NCI-H1436 treated with DMSO at 0.1 percent for 48 hours (cell line): ENCODE results near the gene CHTOP.

Experiments used
- DNase-seq: peaks from one replicate; lab custom pipeline; 2025; lab: John Stamatoyannopoulos, UW

The CHTOP gene

DNA sequence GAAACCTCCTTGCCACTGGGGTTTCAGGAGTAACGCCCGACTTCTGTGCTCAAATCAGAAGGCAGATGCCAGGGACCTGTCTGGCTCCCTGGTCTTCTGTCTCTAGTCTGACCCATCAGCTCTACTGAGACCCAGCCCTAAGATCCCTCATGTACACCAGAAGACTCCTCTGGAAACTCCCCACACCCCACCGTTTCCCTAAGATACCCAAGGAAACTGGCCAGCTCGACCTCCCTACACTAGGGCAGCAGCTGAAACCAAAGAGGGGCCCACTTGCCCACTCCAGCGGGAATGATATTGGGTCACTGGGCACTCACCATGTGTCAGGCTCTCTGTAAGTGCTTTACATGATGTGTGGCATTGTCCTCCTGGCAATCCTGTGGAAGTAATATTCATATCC, 20.5 kb upstream of the CHTOP start:
- no peak for DNase-seq

DNA sequence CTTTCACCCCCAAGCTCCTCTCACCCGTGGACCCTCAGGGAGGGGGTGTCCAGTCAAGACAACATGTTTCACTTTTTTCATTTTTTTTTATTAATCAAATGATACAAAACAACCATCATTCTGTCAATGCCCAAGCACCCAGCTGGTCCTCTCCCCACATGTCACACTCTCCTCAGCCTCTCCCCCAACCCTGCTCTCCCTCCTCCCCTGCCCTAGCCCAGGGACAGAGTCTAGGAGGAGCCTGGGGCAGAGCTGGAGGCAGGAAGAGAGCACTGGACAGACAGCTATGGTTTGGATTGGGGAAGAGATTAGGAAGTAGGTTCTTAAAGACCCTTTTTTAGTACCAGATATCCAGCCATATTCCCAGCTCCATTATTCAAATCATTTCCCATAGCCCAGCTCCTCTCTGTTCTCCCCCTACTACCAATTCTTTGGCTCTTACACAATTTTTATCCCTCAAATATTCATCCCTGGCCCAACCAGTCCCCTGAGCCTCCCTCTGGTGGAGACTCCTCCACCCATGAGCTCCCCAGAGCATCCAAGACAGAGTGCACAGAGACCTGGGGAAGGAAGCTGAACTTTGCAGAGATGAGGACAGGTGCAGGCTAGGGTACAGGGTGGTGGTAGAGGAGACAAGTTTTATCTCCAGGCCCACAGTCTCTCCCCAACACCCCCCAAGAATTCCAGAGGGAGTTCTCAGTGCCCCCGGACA, 19.5 kb upstream of the CHTOP start:
- no peak for DNase-seq

DNA sequence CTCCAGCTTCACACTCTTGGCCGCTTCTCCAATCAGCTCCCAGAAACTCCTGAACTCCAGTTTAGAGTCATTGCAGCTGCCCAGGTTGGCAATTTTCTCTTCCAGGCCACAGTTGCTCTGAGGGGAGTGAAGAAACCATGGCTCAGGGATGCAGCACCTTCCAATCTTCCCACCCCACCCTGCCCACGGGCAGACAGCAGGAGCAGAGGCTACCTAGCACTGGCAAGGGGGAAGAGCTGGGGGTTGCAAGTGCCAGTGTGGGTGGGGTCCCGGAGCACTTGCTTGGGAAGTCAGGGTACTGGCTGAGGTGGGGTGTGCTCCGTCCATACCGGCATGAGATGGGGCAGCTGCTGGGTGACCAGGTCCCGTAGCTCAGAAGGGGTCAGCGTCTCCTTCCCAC, 19.0 kb upstream of the CHTOP start:
- no peak for DNase-seq

DNA sequence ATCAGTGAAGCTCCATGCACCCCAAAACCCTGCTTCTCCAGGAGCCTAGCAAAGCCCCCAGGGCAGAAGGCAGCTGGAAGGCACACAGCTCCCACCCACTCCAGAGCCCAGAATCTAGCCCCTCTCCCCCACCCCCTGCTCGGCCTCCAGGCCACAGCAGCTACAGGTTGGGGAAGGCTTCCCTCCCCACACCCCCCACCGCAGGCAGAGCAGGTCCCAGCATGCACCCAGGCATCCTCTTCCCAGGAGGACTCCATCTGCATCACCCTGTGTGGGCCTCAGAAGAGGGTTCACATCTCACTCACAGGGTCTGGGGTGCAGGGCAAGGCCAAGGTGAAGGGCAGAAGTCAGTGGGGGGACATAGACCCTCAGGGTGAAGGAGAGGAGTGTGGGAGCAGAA, 18.5 kb upstream of the CHTOP start:
- no peak for DNase-seq

DNA sequence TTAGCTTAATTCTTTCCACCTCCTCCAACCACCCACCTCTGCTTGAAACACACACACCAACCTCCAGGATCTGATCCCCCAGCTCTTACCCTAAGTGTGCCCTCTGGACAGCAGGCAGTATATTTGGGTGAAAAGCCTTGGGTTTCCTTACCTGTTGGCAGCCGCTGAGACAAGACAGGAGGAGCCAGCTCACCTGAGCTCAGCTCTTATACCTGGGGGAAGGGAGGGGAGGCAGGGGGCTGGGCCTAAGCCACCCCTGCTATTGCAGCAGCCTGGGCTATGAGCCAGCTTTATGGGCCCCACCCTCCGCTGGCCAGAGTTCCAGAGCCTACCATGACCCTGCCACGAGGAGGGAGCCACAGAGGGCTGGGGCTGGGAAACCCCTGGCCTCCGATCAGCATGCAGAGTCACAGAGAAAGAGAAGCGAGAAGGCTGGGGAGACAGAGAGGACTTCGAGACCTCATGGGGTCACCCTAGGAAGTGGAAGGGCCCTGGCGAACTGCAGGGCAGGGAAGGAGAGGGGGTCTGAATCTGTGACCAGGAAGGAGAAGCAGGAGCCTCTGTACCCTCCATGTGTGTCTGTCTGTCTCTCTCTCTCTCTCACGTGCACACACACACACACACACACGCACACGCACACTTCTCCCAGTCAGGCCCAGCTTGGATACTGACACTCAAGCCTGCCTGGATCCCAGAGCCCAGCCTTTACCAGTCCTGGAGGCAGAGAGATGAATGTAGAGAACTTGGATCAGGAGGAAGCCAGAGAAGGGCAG, 17.5 kb upstream of the CHTOP start, which contains the start of gene S100A14:
Gene S100A14, minus strand, starts transcription at position 182 of the 773 bp plus-strand sequence. CDS start 467 bp downstream, outside the sequence.
- no peak for DNase-seq

DNA sequence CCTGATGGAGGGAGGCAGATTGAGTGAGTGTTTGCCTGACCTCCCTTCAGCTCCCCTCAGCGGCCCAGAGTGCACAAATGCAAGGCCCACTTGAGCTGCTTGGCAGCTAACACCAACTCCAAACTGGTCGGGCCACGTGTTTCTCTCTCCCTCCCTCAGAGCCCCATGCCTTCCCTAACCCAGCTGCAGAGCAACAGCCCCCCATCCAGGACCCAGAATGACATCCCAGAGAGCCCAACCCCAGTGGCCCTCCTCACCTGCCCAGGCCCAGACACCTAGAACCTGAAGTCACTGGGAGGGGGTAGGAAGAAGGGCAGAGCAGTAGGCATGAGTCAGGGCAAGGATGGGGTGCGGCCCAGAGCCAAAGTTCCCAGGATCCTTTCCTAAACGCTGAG, 17.0 kb upstream of the CHTOP start:
- no peak for DNase-seq

DNA sequence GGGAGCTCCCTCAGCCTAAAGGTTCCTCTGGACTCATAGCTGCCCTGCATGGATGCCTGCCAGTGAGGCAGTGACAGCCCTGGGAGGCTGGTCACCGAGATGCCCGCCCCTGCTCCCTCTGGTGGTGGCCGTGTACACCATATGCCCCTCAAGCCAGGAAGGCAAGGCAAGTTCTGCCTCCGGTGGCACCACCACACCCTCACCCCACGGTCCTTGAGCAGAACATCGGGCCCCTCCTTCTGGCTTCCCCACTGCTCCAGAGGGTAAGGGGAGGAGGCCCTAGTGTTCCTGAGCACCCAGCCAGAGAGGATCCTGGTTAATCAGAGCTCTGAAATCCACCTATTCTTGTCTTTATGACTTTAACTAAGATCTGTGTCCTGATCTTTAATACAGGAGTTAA, 16.2 kb upstream of the CHTOP start:
- no peak for DNase-seq

DNA sequence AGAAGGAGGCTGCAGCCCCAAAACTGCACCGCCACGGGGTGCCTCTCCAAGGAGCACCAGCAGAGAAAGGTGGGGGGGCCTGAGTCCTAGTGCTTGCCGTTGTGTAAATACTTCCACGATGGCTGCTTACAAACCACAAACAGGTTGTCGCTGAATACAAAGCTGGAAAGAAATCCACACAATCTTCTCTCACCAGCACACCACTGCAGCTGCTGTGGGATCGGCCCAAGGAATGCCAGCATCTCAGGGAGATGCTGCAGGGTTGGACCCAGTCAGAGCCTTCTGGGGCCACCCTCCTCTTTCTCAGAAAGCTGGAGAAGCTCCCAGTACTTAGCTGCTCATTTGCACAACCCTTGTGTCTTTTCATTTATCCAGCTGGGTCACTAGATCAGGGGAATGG, 14.7 kb upstream of the CHTOP start:
- DNase-seq, result no peak

DNA sequence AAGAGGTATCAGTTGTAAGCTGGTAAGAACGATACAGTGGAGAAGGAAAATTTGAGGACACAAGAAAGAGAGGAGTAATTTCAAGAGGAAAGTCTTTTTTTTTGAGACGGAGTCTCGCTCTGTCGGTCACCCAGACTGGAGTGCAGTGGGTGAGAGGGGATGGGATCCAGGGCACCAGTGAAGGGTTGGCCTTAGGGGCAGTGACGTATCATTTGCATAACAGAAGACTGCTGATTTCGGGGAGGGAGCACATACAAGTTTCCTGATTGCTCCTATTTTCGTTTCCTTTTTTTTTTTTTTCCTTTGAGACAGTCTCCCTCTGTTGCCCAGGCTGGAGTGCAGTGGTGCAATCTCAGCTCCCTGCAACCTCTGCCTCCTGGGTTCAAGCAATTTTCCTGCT, 10.8 kb upstream of the CHTOP start:
- DNase-seq, result no peak

DNA sequence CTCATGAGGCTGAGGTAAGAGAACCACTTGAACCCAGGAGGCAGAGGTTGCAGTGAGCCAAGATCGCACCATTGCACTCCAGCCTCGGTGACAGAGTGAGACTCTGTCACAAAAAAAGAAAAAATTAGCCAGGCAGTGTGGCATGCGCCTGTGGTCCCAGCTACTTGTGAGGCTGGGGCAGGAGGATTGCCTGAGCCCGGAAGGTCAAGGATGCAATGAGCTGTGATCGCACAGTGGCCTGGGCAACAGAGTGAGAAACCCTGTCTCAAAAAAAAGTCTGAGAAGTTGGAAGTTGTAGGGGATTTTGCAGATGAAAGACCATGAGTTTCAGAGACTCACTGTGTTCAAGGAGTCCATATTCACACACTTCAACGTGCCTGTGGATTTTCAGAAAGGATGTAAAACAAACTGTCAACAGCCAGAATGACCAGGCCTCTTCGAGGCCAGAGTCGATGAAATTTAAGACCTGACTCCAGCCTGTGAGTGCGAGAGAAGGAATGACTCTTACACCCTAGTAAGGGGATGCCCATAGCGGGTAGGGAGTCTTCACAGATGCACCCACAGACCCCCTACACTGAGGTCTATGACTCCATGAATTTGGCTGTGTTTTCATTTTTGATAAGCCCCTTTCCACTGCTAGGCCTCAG, 8.8 kb upstream of the CHTOP start:
- no peak for DNase-seq

DNA sequence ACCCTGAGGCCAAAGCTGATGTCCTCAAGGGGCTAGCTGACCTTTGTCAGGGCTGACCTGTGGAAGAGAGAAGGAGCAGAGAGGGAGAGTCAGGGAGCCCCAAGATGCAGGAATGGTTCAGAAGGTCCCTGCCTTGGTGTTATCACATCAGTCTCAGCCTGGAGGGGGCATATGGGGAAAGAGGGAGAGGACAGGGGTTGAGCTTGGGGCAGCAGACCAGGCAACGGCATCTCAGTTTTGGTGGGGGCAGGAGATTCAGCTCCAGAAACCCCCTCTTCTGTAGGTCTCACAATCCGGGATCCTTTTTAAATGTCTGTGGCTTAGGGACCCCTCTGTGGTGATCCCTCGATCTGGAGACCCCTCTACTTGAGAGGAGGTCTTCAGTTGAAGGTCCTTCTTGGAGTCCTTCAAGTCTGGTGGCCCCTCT, 7.4 kb upstream of the CHTOP start:
- DNase-seq, result no peak

DNA sequence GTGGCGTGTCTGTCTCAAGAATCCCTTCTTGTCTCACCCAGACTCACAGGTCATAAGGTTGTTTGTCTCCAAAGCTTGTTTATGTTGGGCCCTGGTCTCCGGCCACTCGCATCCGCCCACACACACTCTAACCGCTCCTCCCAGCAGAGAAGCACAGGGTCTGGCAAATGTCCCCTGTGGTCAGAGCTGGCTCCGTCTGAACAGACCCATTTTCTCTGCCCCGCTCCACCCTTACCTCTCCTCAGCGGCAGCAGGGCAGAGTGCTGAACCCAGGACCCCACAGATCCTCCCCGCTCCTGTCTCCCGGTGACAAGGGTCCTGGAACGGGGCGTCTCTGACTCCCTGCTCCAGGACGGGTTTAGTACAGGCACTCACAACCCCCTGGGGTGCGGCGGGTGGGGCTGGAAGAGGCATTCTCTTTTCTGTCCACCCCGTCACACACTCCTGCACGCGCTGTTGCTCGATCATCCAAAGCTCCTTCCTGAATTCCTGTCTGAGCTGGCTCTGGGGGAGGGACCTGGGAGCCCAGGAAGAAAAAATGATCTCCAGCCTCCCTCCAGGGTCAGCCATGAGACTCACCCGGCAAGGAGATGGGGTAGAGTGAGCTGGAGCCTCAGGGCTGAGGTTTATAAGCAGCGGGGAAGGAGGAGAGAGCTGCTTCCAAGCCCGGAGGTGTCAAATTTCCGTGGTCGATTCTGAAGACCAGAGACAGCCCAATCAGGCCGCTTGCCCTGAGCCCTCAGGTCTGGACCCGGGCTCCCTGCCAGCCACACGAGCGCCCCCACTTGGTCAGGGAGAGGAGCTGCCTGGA, 6.8 kb upstream of the CHTOP start, which contains the start of gene S100A13:
Gene S100A13, minus strand, starts transcription at position 602 of the 811 bp plus-strand sequence. CDS start 1,033 bp downstream, outside the sequence.
- DNase-seq, result peak; percentile 78

DNA sequence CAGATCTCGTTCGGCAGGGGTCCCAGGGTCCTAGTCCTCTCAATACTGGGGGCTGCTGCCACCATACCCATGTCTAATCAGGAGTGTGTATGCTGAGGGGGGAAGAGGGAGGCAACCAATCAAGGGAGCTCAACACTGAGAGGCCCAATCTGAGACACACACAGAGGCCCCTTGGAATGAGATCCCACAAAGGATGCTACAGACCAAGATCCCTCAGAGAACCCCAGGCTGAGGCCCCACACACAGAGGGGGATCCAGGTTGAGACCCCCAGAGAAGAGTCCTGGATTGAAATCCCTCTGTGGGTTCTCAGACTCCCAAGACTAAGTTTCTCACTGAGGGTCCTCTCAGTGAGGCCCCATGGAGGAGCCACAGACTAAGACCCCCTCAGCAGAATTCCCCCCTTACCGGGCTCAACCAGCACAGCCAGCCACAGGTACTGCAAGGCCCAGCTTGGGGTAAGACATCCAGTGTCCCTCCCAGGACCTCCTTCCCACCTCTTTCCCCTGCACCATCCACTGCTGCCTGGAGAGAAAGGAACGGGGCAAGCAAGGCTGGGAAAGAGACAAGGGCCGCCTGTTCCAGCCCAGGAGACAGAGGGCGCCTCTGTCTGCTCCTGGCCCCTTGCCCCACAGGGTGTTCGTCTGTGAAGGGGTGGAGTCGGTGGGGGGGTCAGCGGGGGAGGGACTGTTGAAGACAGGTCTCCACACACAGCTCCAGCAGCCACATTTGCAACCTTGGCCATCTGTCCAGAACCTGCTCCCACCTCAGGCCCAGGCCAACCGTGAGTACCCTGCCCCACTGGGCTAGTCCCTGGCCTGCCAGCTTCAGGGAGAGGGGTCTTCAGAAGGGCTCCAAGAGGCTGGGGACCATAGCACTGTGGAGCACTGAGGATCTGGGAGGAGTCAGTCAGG, 5.9 kb upstream of the CHTOP start, which contains the start of gene S100A1:
Gene S100A1, plus strand, starts transcription at position 720 of the 912 bp plus-strand sequence. CDS start 2,088 bp downstream, outside the sequence.
- DNase-seq, result no peak

DNA sequence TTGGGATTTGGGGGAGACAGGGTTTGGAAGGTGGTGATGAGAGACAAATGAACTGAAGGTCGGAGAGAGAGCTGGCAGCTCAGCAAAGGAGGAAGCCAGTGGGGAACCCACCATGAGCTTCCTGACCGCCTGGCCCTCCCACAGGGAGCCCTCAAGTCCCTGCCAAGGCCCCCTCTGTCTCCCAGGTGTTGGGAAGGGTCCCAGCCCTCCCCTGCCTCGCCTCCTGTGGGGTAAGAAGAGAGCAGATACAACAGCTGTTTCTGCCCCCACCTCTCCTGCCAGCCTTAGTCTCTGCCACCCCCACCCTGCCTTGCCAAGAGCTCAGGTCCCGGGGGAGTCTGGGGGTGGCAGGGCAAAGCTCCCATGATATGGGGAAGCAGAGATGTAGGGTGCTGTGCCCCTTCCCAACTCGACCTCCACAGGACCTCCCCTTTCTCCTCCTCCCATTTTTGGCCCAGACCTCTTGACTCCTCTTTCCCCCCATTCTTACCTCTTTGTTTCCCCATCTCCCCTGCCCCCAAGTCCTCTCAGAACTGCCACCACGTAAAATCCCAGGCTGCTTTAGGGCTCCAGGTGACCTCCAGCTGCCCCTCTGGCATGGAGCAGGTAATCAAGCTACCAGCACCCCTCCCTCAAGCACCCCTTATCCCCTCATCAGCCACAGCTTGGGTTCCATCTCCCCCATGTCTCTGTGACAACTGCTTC, 5.1 kb upstream of the CHTOP start:
- DNase-seq, result no peak

DNA sequence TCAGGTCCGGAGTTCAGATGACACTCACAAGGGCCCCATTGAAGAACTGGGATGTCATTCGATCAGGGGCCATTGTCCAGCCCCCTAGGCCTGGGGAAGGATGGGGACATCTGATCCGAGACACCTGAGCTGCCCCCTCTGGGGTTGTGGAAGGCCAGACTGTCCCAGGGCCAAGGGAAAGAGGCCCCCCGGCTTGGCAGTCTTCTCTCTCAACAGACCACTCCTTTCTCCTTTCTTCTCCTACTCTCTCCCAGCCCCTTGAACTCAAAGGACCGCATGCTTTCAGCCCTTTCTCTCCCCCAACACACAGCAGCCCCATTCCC, 4.6 kb upstream of the CHTOP start:
- DNase-seq, result no peak

DNA sequence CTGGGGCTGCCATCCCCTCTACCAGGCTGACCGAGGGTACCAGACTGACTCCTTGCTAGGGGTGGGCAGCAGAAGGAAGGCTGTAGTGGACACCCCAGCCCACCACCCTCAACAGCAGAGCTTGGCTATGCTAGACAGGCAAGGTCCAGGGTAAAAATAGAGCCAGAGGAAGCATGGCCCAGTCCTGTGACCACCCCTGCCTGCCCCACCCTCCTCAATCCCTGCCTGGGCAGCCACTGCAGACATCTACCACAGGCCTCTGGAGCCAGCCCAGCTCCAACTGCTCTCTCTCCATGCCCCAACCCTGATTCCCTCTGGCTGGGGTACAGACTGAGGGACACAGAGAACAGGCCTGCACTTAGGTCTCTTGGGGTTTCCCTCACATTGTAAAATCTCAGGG, 3.9 kb upstream of the CHTOP start:
- DNase-seq, result no peak

DNA sequence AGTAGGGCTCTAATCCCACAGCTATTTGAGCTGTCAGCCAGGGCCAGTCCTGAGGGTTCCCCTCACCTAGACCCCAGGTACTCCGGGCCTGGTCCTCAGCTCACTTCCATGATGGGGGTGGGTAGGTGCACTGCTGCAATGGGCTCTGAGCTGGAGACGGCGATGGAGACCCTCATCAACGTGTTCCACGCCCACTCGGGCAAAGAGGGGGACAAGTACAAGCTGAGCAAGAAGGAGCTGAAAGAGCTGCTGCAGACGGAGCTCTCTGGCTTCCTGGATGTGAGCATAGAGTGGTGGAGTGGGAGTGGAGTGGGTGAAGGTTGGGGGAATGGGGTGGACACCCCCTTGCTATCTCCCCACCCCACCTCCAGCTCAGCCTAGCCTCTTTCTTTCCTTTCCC, 3.5 kb upstream of the CHTOP start:
- no peak for DNase-seq

DNA sequence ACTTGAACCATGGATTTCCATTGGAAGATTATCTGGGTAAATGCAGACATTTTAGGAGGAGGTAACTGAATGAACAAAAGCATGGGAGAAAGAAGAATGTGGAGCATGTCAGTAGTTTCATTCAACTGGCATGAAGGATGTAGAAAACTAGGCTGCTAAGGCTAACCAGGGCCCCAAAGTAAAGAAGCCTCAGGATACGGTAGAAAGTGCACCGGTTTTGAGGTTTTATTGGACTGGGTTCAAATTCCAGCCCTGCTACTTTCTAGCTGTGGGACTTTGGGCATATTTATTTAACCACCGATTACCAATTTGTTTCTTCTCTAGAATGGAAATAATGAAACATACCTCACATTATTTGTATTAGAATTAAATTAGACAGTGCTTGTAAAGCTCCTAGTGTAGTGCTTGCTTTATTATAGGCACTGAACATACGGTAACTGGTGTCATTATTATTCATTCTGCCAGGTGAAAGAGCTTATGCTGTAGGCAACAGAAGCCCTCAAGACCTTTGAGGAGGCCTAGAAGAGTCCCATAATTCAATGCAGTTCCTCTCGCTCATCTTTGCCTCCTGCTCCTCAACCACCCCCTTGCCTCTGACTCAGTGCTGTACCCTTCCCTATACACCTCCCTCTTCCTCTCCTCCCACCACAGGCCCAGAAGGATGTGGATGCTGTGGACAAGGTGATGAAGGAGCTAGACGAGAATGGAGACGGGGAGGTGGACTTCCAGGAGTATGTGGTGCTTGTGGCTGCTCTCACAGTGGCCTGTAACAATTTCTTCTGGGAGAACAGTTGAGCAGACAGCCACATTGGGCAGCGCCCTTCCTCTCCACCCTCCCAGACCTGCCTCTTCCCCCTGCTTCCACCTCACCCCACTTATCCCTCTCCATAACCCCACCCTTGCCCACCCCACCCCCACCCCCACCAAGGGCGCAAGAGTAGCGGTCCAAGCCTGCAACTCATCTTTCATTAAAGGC, 2.5 kb upstream of the CHTOP start:
- DNase-seq, result no peak

DNA sequence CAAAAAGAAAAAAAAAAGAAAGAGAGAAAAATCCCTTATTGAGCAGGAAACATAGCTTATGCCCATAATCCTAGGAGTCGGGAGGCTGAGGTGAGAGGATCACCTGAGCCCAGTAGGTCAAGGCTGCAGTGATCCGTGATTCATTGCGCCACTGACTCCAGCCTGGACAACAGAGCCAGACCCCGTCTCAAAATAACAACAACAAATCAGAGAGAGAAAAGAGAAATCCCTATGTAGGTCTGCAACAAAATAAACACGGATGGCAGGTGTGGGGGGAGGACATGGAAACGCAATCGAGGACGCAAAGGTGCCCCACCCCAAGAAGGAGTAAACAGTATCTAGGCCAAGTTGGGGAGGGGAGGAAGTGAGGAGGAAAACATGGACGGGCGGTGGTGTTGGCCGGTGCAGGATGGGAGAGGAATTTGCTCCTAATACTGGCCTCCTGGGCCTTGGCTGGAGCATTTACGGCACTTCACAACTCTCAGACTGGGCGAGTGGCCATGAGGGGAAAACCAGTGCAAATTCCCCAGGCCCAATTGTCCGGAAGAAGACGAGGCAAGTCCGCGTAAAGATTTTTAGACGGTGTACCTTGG, 609 bp upstream of the CHTOP start:
- no peak for DNase-seq
